A549 (cell line): ENCODE results near the gene EPOP. TPM values are rescaled to one million over a fixed set of nuclear protein-coding genes. Genes with fewer than 3 reads are reported as not detected.
A peak's percentile ranks its signal among the peaks of the same experiment; 100 is the strongest.

Experiments used
- ATAC-seq, 2 experiments: fragments of 200-7000 bp in 1 of 2; fragments of >200 bp in 1 of 2; cut with Nextera tagmentation in 1 of 2; cut with Tn5 transposase in 1 of 2; 3 replicates each; pipeline versions ENCODE4 v1.8.0 to v1.9.1; 2018 to 2020; ENCODE audit warnings: mild to moderate bottlenecking in 1 of 2, moderate library complexity in 1 of 2
- CTCF ChIA-PET: fragments of 300-600 bp; sonication (Branson Sonifier 250); formaldehyde crosslinking; extraction: SDS; loops from one replicate; lab custom pipeline; 2021; ENCODE audit warnings: antibody characterized with exemption, inconsistent platforms; lab: Yijun Ruan, JAX
- POLR2A ChIA-PET: fragments of 350-600 bp; formaldehyde crosslinking; extraction: SDS; loops from one replicate; lab custom pipeline; 2021; ENCODE audit warnings: antibody characterized with exemption, inconsistent platforms; lab: Yijun Ruan, JAX
- DNase-seq, 2 experiments: peaks; one replicate each; pipeline versions ENCODE4 v3.0.0 to v3.0.0-alpha.2; 2011 to 2016; ENCODE audit warnings: low read depth in 1 of 2, low spot score in 1 of 2
- FAIRE-seq: peaks from 2 replicates; lab custom pipeline; 2011; peaks lifted over from hg19 to GRCh38; lab: Jason Lieb, UNC
- H3K27ac ChIP-seq, 2 experiments: fragments of >200 bp; sonication (Bioruptor Twin); formaldehyde crosslinking; 3 replicates each; pipeline ENCODE4 v1.5.1; 2016 to 2017
- H3K4me1 ChIP-seq: fragments of >200 bp; sonication (Bioruptor Twin); formaldehyde crosslinking; 3 replicates; pipeline ENCODE4 v1.6.1; 2016
- H3K4me2 ChIP-seq: fragments of >200 bp; sonication (Bioruptor Twin); formaldehyde crosslinking; 3 replicates; pipeline ENCODE4 v1.6.1; 2016
- H3K4me3 ChIP-seq: fragments of >200 bp; sonication (Bioruptor Twin); formaldehyde crosslinking; 3 replicates; pipeline ENCODE4 v1.5.1; 2016
- H3K9me3 ChIP-seq: fragments of >200 bp; sonication (Bioruptor Twin); formaldehyde crosslinking; 3 replicates; pipeline ENCODE4 v1.6.1; 2016
- ATOH8 ChIP-seq: fragments of 250-450 bp; sonication (Bioruptor Pico); IDR thresholded peaks from 2 replicates; pipeline ENCODE4 v1.5.0; 2020; ENCODE audit warnings: low read depth, mild to moderate bottlenecking, moderate library complexity
- BCL3 ChIP-seq: fragments of >200 bp; sonication (Bioruptor Twin); formaldehyde crosslinking; IDR thresholded peaks from 3 replicates; pipeline ENCODE4 v1.6.1; 2016
- CEBPB ChIP-seq, 2 experiments: fragments of >200 bp in 1 of 2; sonication (Bioruptor Twin) in 1 of 2; formaldehyde crosslinking in 1 of 2; IDR thresholded peaks; 2 replicates each; pipeline ENCODE4 v1.6.1; 2012 to 2016
- CHD4 ChIP-seq: fragments of 200-600 bp; sonication (generic); IDR thresholded peaks from 2 replicates; pipeline ENCODE4 v1.6.1; 2016; ENCODE audit warnings: antibody characterized with exemption, mild to moderate bottlenecking, borderline replicate concordance
- EHMT2 ChIP-seq: fragments of 200-600 bp; sonication (generic); IDR thresholded peaks from 2 replicates; pipeline ENCODE4 v1.6.1; 2016; ENCODE audit warnings: antibody characterized with exemption, low read depth, mild to moderate bottlenecking, moderate library complexity
- EP300 ChIP-seq, 2 experiments: fragments of >200 bp; sonication (Bioruptor Twin); formaldehyde crosslinking; IDR thresholded peaks; 2 replicates in 1 of 2; 3 replicates in 1 of 2; pipeline ENCODE4 v1.6.1; 2016 to 2017
- ESRRA ChIP-seq: fragments of 150-350 bp; IDR thresholded peaks from 2 replicates; pipeline ENCODE4 v1.6.1; 2014; ENCODE audit warnings: mild to moderate bottlenecking, low read length, borderline replicate concordance
- FOSB ChIP-seq: fragments of 250-450 bp; sonication (Bioruptor Pico); IDR thresholded peaks from 2 replicates; pipeline ENCODE4 v1.5.0; 2020; ENCODE audit warnings: mild to moderate bottlenecking, moderate library complexity
- HOXA7 ChIP-seq: fragments of 250-450 bp; sonication (Bioruptor Pico); IDR thresholded peaks from 2 replicates; pipeline ENCODE4 v1.5.0; 2020; ENCODE audit warnings: mild to moderate bottlenecking, moderate library complexity
- HOXB13 ChIP-seq: fragments of 250-450 bp; sonication (Bioruptor Pico); IDR thresholded peaks from 2 replicates; pipeline ENCODE4 v1.5.0; 2020; ENCODE audit warnings: low read depth, mild to moderate bottlenecking, moderate library complexity
- HOXB5 ChIP-seq: fragments of 250-450 bp; sonication (Bioruptor Pico); IDR thresholded peaks from 2 replicates; pipeline ENCODE4 v1.5.0; 2020; ENCODE audit warnings: mild to moderate bottlenecking, moderate library complexity
- JUNB ChIP-seq: fragments of >200 bp; sonication (Bioruptor Twin); formaldehyde crosslinking; IDR thresholded peaks from 2 replicates; pipeline ENCODE4 v1.6.1; 2016
- KDM1A ChIP-seq: fragments of 200-600 bp; sonication (generic); IDR thresholded peaks from 2 replicates; pipeline ENCODE4 v1.6.1; 2016; ENCODE audit warnings: low read depth, mild to moderate bottlenecking
- MAFK ChIP-seq: fragments of 450-650 bp; IDR thresholded peaks from 2 replicates; pipeline ENCODE4 v1.6.1; 2014; ENCODE audit not compliant: partially characterized antibody
- MAX ChIP-seq: IDR thresholded peaks from 2 replicates; pipeline ENCODE4 v1.6.1; 2012
- NPAS2 ChIP-seq: fragments of 250-450 bp; sonication (Bioruptor Pico); IDR thresholded peaks from 2 replicates; pipeline ENCODE4 v1.8.0; 2022; ENCODE audit warnings: mild to moderate bottlenecking, moderate library complexity, borderline replicate concordance
- NR3C1 ChIP-seq: fragments of >200 bp; sonication (Bioruptor Twin); formaldehyde crosslinking; IDR thresholded peaks from 3 replicates; pipeline ENCODE4 v1.6.1; 2017
- PBX3 ChIP-seq: IDR thresholded peaks from 2 replicates; pipeline ENCODE4 v1.6.1; 2012
- PHF8 ChIP-seq: fragments of 200-600 bp; sonication (generic); IDR thresholded peaks from 2 replicates; pipeline ENCODE4 v1.6.1; 2016; ENCODE audit warnings: low read depth, mild to moderate bottlenecking, antibody characterized with exemption, moderate library complexity, borderline replicate concordance
- POLR2A ChIP-seq: IDR thresholded peaks from 2 replicates; pipeline ENCODE4 v1.6.1; 2012; ENCODE audit warnings: mild to moderate bottlenecking, low read length
- POLR2AphosphoS2 ChIP-seq: conservative IDR thresholded peaks from 2 replicates; pipeline ENCODE4 v1.6.1; 2012; ENCODE audit warnings: low read length, improper control_type of control experiment, inconsistent platforms
- RAD21 ChIP-seq, 2 experiments: fragments of >200 bp in 1 of 2; sonication (Bioruptor Twin) in 1 of 2; formaldehyde crosslinking in 1 of 2; IDR thresholded peaks in 1 of 2; conservative IDR thresholded peaks in 1 of 2; 2 replicates in 1 of 2; 3 replicates in 1 of 2; pipeline ENCODE4 v1.6.1; 2012 to 2018; ENCODE audit warnings: inconsistent platforms in 1 of 2
- RCOR1 ChIP-seq: fragments of 150-350 bp; IDR thresholded peaks from 2 replicates; pipeline ENCODE4 v1.6.1; 2014; ENCODE audit warnings: antibody characterized with exemption, low read length, low read depth
- RNF2 ChIP-seq: fragments of 200-600 bp; sonication (generic); IDR thresholded peaks from 2 replicates; pipeline ENCODE4 v1.6.1; 2016; ENCODE audit warnings: low read depth, mild to moderate bottlenecking, antibody characterized with exemption, moderate library complexity, borderline replicate concordance
- SMC3 ChIP-seq: fragments of >200 bp; sonication (Bioruptor Twin); formaldehyde crosslinking; IDR thresholded peaks from 3 replicates; pipeline ENCODE4 v1.6.1; 2018; ENCODE audit warnings: inconsistent platforms
- TFCP2L1 ChIP-seq: fragments of 250-450 bp; sonication (Bioruptor Pico); IDR thresholded peaks from 2 replicates; pipeline ENCODE4 v1.5.0; 2021; ENCODE audit warnings: mild to moderate bottlenecking
- ZC3H11A ChIP-seq: fragments of 450-650 bp; IDR thresholded peaks from 2 replicates; pipeline ENCODE4 v1.6.1; 2014; ENCODE audit warnings: antibody characterized with exemption, mild to moderate bottlenecking
- ZFP36 ChIP-seq: fragments of 450-650 bp; IDR thresholded peaks from 2 replicates; pipeline ENCODE4 v1.6.1; 2014; ENCODE audit warnings: borderline replicate concordance; ENCODE audit not compliant: partially characterized antibody
- ZNF302 ChIP-seq: fragments of 250-450 bp; sonication (Bioruptor Pico); IDR thresholded peaks from 2 replicates; pipeline ENCODE4 v1.9.0; 2021; ENCODE audit warnings: inconsistent platforms, mild to moderate bottlenecking, moderate library complexity
- WGBS: methylation state at CpG from one replicate; pipeline ENCODE4 v1.1.6; 2017; ENCODE audit errors: missing lambda C conversion rate; 5-methylcytosine and 5-hydroxymethylcytosine counted together
- polyA plus RNA-seq, 4 experiments: library from polyadenylated mRNA; depleted of rRNA in 3 of 4; stranded (reverse); fragments of >200 nt; fragmentation: RNase III in 1 of 4; extraction: RNeasy Plus Mini Kit Qiagen cat#74134 plus additional on column Dnase treatment in 1 of 4; gene quantifications; 2 replicates in 3 of 4; 3 replicates in 1 of 4; pipeline ENCODE4 v1.2.3, GENCODE V29; 2011 to 2017
- TF ChIP-seq, protein P1 (sequence below): fragments of 250-450 bp; sonication (Bioruptor Pico); IDR thresholded peaks from 2 replicates; pipeline ENCODE4 v1.5.0; 2021; ENCODE audit warnings: mild to moderate bottlenecking, moderate library complexity, borderline replicate concordance
- TF ChIP-seq, protein P2 (sequence below): IDR thresholded peaks from 2 replicates; pipeline ENCODE4 v1.6.1; 2012; ENCODE audit warnings: low read depth, borderline replicate concordance
- TF ChIP-seq, protein P3 (sequence below): fragments of >200 bp; sonication (Bioruptor Twin); formaldehyde crosslinking; IDR thresholded peaks from 3 replicates; pipeline ENCODE4 v1.5.1; 2016
- TF ChIP-seq, protein P4 (sequence below): fragments of >200 bp; sonication (Bioruptor Twin); formaldehyde crosslinking; IDR thresholded peaks from 2 replicates; pipeline ENCODE4 v1.6.1; 2016

EPOP gene
- polyA plus RNA-seq, 2 of the 4 experiments (the other 2 are of a cell fraction), result 5.1 to 12.1 TPM

- H3K27ac ChIP-seq, result peak overlapping the region; percentile 45 to 73; a peak in 5 of 6 replicates
- peak; percentile 62 to 78 for ATAC-seq
- peak; percentile 92 to 96 for DNase-seq
- H3K4me2 ChIP-seq, result peak overlapping the region; percentile 50; the same call in 2 of the 3 replicates
- no peaks in the 10 kb centered on the region for H3K9me3 ChIP-seq
- ChIA-PET POLR2A (interaction anchor here (1.5 to 1.7 kb wide), 2 partner anchors 58 to 72 kb away, joined by 5 to 7 read pairs; no protein-coding TSS in a partner anchor), CTCF (interaction anchor here (0.7 to 12.7 kb wide), 31 partner anchors 9 to 497 kb away, joined by 3 to 143 read pairs (median 4); partner anchors contain the start of genes CISD3, MLLT6, PCGF2 and PIP4K2B)
- H3K4me3 ChIP-seq, result no peak overlapping the region
- peaks cover 32% of the 10 kb centered on the region for H3K4me1 ChIP-seq
- FAIRE-seq, result no peak
- 14% methylated on average over 9 of the region's 9 CpGs for WGBS
- TF ChIP-seq NR3C1 (no peak), CEBPB (IDR thresholded peaks at IDR 0.05) (no peak), EHMT2 (no peak), MAFK (no peak), POLR2A (no peak), RCOR1 (no peak), PHF8 (no peak), JUNB (no peak), ATOH8 (CRISPR knock-in tag) (no peak), KDM1A (no peak), RAD21 (conservative IDR thresholded peaks at IDR 0.05 in 1 of 2, IDR thresholded peaks at IDR 0.05 in 1 of 2) (peak; percentile 85 to 96), PBX3 (no peak), BCL3 (no peak), HOXA7 (CRISPR knock-in tag) (no peak), TFCP2L1 (CRISPR knock-in tag) (no peak), CHD4 (no peak), HOXB5 (CRISPR knock-in tag) (no peak), FOSB (no peak), ZNF302 (CRISPR knock-in tag) (no peak), ZFP36 (no peak), RNF2 (no peak), HOXB13 (CRISPR knock-in tag) (no peak), SMC3 (peak; percentile 79), EP300 (IDR thresholded peaks at IDR 0.05) (no peak), ESRRA (no peak), ZC3H11A (no peak), MAX (peak; percentile 89), NPAS2 (no peak), POLR2AphosphoS2 (no peak)
- TF ChIP-seq, protein P1, sequence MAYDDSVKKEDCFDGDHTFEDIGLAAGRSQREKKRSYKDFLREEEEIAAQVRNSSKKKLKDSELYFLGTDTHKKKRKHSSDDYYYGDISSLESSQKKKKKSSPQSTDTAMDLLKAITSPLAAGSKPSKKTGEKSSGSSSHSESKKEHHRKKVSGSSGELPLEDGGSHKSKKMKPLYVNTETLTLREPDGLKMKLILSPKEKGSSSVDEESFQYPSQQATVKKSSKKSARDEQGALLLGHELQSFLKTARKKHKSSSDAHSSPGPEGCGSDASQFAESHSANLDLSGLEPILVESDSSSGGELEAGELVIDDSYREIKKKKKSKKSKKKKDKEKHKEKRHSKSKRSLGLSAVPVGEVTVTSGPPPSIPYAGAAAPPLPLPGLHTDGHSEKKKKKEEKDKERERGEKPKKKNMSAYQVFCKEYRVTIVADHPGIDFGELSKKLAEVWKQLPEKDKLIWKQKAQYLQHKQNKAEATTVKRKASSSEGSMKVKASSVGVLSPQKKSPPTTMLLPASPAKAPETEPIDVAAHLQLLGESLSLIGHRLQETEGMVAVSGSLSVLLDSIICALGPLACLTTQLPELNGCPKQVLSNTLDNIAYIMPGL (CRISPR knock-in tag), result no peak
- TF ChIP-seq, protein P2, sequence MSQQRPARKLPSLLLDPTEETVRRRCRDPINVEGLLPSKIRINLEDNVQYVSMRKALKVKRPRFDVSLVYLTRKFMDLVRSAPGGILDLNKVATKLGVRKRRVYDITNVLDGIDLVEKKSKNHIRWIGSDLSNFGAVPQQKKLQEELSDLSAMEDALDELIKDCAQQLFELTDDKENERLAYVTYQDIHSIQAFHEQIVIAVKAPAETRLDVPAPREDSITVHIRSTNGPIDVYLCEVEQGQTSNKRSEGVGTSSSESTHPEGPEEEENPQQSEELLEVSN, result peak; percentile 41; the same call in 1 of the 2 replicates
- TF ChIP-seq, protein P3, sequence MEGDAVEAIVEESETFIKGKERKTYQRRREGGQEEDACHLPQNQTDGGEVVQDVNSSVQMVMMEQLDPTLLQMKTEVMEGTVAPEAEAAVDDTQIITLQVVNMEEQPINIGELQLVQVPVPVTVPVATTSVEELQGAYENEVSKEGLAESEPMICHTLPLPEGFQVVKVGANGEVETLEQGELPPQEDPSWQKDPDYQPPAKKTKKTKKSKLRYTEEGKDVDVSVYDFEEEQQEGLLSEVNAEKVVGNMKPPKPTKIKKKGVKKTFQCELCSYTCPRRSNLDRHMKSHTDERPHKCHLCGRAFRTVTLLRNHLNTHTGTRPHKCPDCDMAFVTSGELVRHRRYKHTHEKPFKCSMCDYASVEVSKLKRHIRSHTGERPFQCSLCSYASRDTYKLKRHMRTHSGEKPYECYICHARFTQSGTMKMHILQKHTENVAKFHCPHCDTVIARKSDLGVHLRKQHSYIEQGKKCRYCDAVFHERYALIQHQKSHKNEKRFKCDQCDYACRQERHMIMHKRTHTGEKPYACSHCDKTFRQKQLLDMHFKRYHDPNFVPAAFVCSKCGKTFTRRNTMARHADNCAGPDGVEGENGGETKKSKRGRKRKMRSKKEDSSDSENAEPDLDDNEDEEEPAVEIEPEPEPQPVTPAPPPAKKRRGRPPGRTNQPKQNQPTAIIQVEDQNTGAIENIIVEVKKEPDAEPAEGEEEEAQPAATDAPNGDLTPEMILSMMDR, result peak; percentile 88
- TF ChIP-seq, protein P4, sequence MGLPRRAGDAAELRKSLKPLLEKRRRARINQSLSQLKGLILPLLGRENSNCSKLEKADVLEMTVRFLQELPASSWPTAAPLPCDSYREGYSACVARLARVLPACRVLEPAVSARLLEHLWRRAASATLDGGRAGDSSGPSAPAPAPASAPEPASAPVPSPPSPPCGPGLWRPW, result no peak
Observed at GRCh38 chr17:38676706-38677504, 2.1 kb upstream of the EPOP start.
